Breast epithelium (tissue), 3 donors: Measurements from ENCODE around the gene DGKB.

Experiments
- CTCF ChIP-seq, 3 donors: fragments of 450-650 bp; IDR thresholded peaks; one replicate each; pipeline ENCODE4 v1.5.1; 2016 to 2017; ENCODE audit warnings: antibody characterized with exemption in 3 of 3, mild to moderate bottlenecking in 3 of 3, moderate library complexity in 3 of 3
- POLR2A ChIP-seq: fragments of 450-650 bp; IDR thresholded peaks from one replicate; pipeline ENCODE4 v1.6.1; 2016; ENCODE audit warnings: antibody characterized with exemption, mild to moderate bottlenecking, moderate library complexity

- TF ChIP-seq CTCF (IDR thresholded peaks at IDR 0.05) (no peak), POLR2A (no peak)
Measured at GRCh38 chr7:14206121-14206520, 696.4 kb downstream of the DGKB start.
